Activated naive CD8-positive, alpha-beta T cell treated with anti-CD3 and anti-CD28 coated beads, Interleukin-2, amount 50 U/mL, for 24 hours (primary cell): ENCODE results near the gene AGBL2.
A peak's percentile ranks its signal among the peaks of the same experiment; 100 is the strongest.

ENCODE experiments used
- ATAC-seq: fragments of 150-1000 bp; cut with Tn5 transposase; one replicate; pipeline ENCODE4 v1.10.0; 2021
- DNase-seq: peaks from one replicate; pipeline ENCODE4 v3.0.0; 2021
- H3K27ac Mint-ChIP-seq: one replicate; pipeline ENCODE4 v1.8.0; 2021; ENCODE audit warnings: mild to moderate bottlenecking, mixed read lengths
- H3K27me3 Mint-ChIP-seq: one replicate; pipeline ENCODE4 v1.8.0; 2021; ENCODE audit warnings: mixed read lengths
- H3K36me3 Mint-ChIP-seq: one replicate; pipeline ENCODE4 v1.8.0; 2021; ENCODE audit warnings: low read depth, mixed read lengths
- H3K4me1 Mint-ChIP-seq: one replicate; pipeline ENCODE4 v1.8.0; 2021; ENCODE audit warnings: mixed read lengths
- H3K4me3 Mint-ChIP-seq: one replicate; pipeline ENCODE4 v1.8.0; 2021; ENCODE audit warnings: mild to moderate bottlenecking, moderate library complexity, mixed read lengths
- H3K9me3 Mint-ChIP-seq: one replicate; pipeline ENCODE4 v1.8.0; 2021; ENCODE audit warnings: mixed read lengths

AGBL2 gene

DNA sequence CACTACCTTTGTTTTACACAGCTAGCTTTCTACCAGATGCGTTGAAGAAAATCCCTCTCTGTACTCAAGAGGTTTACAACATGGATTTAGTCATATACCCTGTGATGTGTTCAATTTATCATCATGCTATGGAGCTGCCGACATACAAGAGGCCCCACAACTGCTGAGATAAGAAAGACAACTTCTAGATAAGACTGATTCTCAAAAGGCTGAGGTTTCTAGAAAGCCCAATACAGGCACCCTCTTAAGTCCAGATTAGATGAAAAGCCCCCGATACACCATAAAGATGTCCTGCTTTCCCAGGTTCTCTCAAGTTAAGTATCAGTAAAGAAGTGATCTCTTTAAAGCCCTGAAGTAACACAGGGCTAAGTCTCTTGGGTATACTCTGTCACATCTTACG lies 87.1 kb downstream of the AGBL2 start:
- H3K27me3 Mint-ChIP-seq: no peaks in the 10 kb centered on the region
- H3K36me3 Mint-ChIP-seq: peaks cover 55% of the 10 kb centered on the region
- no peak for ATAC-seq
- H3K4me3 Mint-ChIP-seq: no peak overlapping the region
- no peaks in the 10 kb centered on the region for H3K4me1 Mint-ChIP-seq
- H3K27ac Mint-ChIP-seq: no peak overlapping the region
- no peaks in the 10 kb centered on the region for H3K9me3 Mint-ChIP-seq
- DNase-seq: no peak

DNA sequence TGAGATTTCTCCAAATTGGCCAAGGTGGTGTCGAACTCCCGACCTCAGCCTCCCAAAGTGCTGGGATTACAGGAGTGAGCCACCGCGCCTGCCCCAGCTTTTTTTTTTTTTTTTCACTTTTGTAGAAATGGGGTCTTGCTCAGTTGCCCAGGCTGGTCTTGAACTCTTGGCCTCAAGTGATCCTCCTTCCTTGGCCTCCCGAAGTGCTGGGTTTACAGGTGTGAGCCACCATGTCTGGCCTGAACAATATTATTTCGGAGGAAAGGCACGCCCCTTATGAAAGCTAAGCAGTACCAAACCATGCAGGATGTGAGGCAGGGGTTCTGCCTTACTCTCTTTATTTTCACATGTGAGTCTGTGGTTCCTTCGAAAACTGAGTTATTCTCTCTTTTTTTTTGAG lies 88.9 kb downstream of the AGBL2 start:
- no peaks in the 10 kb centered on the region for H3K27me3 Mint-ChIP-seq
- DNase-seq (no peak), ATAC-seq (no peak)
- no peaks in the 10 kb centered on the region for H3K9me3 Mint-ChIP-seq
- no peak overlapping the region for H3K27ac Mint-ChIP-seq
- no peak overlapping the region for H3K4me3 Mint-ChIP-seq
- H3K36me3 Mint-ChIP-seq: peaks cover 50% of the 10 kb centered on the region
- no peaks in the 10 kb centered on the region for H3K4me1 Mint-ChIP-seq

DNA sequence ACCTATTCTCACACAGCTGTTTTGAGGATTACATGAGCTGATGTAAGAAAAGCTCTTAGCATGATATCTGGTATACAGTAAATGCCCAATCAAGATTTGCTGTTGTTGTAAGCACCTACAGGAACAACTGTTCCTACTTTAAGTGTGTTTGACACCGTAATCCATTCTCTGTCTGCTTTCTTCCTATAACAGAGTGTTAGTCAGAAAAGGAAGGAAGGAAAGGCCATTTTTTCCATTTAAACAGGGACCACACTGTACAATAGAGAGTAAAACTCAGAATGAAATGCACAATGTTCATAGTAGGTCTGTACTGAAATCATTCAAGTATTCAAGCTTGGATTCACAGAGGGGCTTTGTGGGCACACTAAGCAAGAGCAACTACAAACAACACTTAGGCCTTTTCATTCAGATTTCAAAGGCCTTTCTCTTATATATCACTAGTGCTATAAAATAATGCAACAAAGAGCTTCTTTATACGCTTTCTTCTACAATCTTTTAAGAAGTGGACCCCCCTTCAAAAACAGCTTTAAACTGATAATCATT lies 94.3 kb downstream of the AGBL2 start:
- ATAC-seq (no peak), DNase-seq (no peak)
- no peaks in the 10 kb centered on the region for H3K9me3 Mint-ChIP-seq
- H3K4me3 Mint-ChIP-seq: no peak overlapping the region
- no peak overlapping the region for H3K27ac Mint-ChIP-seq
- H3K4me1 Mint-ChIP-seq: no peaks in the 10 kb centered on the region
- H3K36me3 Mint-ChIP-seq: peaks cover 23% of the 10 kb centered on the region
- no peaks in the 10 kb centered on the region for H3K27me3 Mint-ChIP-seq

DNA sequence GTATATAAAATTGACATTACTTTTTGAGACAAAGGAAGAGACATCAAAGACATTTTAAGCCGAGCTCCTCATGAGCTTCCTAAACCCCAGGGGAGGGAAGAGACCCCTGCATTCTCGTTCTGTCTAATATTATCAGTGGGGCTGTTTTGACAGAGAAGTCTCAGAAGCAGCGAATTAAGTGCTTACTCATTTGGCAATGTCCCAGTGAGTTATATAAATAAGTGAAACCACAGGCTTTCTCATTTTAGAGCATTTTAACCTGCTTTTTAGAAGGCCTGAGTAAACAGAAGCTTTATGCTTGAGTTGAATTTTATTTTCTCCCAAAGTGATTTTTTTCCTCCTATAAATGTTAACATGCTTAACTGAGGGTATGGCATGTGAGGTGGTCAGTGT lies 97.8 kb downstream of the AGBL2 start:
- H3K27me3 Mint-ChIP-seq: no peaks in the 10 kb centered on the region
- no peak for ATAC-seq
- H3K27ac Mint-ChIP-seq: no peak overlapping the region
- H3K4me3 Mint-ChIP-seq: no peak overlapping the region
- H3K4me1 Mint-ChIP-seq: no peaks in the 10 kb centered on the region
- DNase-seq: no peak
- H3K36me3 Mint-ChIP-seq: peaks cover 11% of the 10 kb centered on the region
- H3K9me3 Mint-ChIP-seq: no peaks in the 10 kb centered on the region

DNA sequence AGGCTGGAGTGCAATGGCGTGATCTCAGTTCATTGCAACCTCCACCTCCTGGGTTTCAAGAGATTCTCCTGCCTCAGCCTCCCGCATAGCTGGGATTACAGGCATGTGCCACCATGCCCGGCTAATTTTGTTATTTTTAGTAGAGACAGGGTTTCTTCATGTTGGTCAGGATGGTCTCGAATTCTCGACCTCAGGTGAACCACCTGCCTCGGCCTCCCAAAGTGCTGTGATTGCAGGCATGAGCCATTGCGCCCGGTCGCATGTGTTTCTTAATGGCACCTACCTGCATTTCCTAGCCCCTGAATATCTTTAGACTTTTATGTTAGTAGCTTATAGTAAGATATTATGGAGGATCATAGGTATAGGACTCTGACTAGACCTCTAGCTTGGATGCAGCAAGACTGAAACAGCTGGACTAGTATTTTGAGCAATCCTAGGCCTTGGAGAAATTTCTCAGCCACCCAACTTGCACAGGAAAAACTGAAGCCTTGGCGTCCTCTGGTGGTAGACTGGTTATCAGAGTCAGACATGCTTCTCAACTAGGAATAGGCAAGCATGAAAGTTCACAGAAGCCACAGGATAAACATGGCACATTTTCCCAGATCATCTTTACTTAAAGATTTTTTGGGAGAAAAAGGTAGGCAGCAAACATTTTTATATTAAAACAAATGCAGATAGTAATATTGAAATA lies 98.3 kb downstream of the AGBL2 start:
- H3K4me3 Mint-ChIP-seq: no peak overlapping the region
- no peak for DNase-seq
- no peaks in the 10 kb centered on the region for H3K27me3 Mint-ChIP-seq
- no peaks in the 10 kb centered on the region for H3K4me1 Mint-ChIP-seq
- peaks cover 11% of the 10 kb centered on the region for H3K36me3 Mint-ChIP-seq
- no peaks in the 10 kb centered on the region for H3K9me3 Mint-ChIP-seq
- no peak overlapping the region for H3K27ac Mint-ChIP-seq
- ATAC-seq: no peak

DNA sequence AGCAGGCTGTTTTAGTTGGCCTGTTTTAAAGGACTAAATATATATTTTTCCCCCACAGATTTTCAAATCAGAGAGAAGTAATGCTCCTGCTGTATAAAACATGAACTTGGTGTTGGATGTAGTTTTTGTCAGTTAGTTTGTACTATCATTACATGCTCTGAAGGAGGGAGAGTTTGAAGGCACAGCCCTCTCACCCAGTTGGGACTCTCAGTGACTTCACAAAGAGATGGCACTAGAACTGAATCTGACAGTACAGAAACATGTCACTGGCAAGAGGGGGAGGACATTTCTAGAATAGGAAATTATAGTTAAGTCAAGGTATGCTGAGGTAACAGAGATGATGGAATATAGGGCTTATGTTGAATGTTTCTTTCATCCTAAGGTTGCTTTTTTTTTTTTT lies 99.9 kb downstream of the AGBL2 start:
- no peaks in the 10 kb centered on the region for H3K27me3 Mint-ChIP-seq
- peaks cover 6% of the 10 kb centered on the region for H3K36me3 Mint-ChIP-seq
- DNase-seq: no peak
- H3K4me3 Mint-ChIP-seq: no peak overlapping the region
- ATAC-seq: no peak
- H3K4me1 Mint-ChIP-seq: peaks cover 3% of the 10 kb centered on the region
- no peaks in the 10 kb centered on the region for H3K9me3 Mint-ChIP-seq
- no peak overlapping the region for H3K27ac Mint-ChIP-seq

DNA sequence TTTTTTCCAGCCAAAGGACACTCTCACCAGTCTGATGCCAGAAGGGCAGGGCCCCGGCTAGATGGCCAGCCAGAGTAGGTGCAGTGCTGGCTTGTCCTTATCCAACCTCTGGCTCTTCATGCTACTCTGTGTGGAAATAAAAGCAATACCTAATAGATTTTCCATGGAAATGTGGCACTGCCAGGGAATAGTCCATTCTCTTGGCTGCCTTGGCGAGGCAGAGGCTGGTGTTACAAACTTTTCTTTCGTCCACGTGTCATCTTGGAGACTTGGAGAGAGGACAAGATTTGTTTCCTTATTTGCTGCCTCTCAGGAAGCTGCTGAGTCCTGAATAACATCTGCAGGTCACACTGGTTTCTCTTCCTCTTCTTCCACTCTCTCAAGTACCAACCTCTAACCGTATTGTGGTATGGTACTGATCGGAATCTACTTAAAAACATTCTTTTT lies 103.8 kb downstream of the AGBL2 start:
- no peaks in the 10 kb centered on the region for H3K27me3 Mint-ChIP-seq
- peaks cover 5% of the 10 kb centered on the region for H3K4me1 Mint-ChIP-seq
- DNase-seq (no peak), ATAC-seq (no peak)
- no peak overlapping the region for H3K4me3 Mint-ChIP-seq
- no peak overlapping the region for H3K27ac Mint-ChIP-seq
- H3K36me3 Mint-ChIP-seq: no peaks in the 10 kb centered on the region
- H3K9me3 Mint-ChIP-seq: no peaks in the 10 kb centered on the region

DNA sequence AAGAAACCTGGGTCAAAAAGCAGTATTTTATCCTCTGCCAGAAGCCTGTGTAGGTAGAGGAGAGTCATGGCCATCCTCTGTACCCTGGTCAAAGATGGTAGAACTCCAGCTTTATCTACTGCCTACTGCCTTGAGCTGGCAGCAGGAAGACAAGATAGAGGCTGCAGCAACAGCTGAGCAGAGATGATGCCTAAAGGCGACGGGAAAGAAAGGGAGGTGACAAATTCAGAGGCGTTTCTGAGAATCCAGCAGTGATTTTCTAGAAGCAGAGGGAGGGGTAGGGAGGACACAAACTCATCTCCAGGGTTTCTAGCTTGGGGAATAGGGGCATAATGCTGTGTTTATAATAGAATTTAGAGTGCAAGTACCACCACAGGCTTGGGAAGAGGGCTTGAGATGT lies 105.5 kb downstream of the AGBL2 start:
- H3K4me1 Mint-ChIP-seq: peaks cover 5% of the 10 kb centered on the region
- no peak overlapping the region for H3K27ac Mint-ChIP-seq
- no peaks in the 10 kb centered on the region for H3K9me3 Mint-ChIP-seq
- no peaks in the 10 kb centered on the region for H3K36me3 Mint-ChIP-seq
- peak; percentile 33 for ATAC-seq
- H3K27me3 Mint-ChIP-seq: no peaks in the 10 kb centered on the region
- DNase-seq: no peak
- no peak overlapping the region for H3K4me3 Mint-ChIP-seq
